HEK293 (cell line): ENCODE measurements around the gene SLAMF1.

Experiments
- CTCF ChIA-PET: fragments of 350-600 bp; formaldehyde crosslinking; extraction: SDS; loops from one replicate; lab custom pipeline; 2021; ENCODE audit warnings: antibody characterized with exemption; lab: Yijun Ruan, JAX
- POLR2A ChIA-PET: fragments of 300-600 bp; formaldehyde crosslinking; extraction: SDS; loops from one replicate; lab custom pipeline; 2020; ENCODE audit warnings: antibody characterized with exemption, inconsistent platforms; lab: Yijun Ruan, JAX
- H3K27ac ChIP-seq: fragments of 200-500 bp; sonication (Bioruptor generic); 2 replicates; pipeline ENCODE4 v1.5.1; 2014; ENCODE audit warnings: low read depth, low read length, control low read depth, inconsistent platforms; ENCODE audit errors: extremely low read depth
- H3K36me3 ChIP-seq, 2 experiments: fragments of 200-500 bp in 1 of 2; sonication (Bioruptor generic) in 1 of 2; 1 replicate in 1 of 2; 2 replicates in 1 of 2; pipeline ENCODE4 v1.5.1; 2014 to 2017; ENCODE audit warnings: inconsistent platforms in 2 of 2, low read length in 2 of 2; ENCODE audit not compliant: control insufficient read depth in 2 of 2, insufficient read depth in 1 of 2
- H3K4me1 ChIP-seq: fragments of 200-500 bp; sonication (Bioruptor generic); 2 replicates; pipeline ENCODE4 v1.5.1; 2014; ENCODE audit warnings: mild to moderate bottlenecking, low read length, inconsistent platforms; ENCODE audit not compliant: control insufficient read depth, insufficient read depth
- H3K4me3 ChIP-seq: 2 replicates; pipeline ENCODE4 v1.5.1; 2011; ENCODE audit warnings: low read depth, mild to moderate bottlenecking, control low read depth, low read length, moderate library complexity
- H3K9me3 ChIP-seq: fragments of 200-500 bp; sonication (Bioruptor generic); 2 replicates; pipeline ENCODE4 v1.5.1; 2014; ENCODE audit warnings: low read depth, low read length, inconsistent platforms; ENCODE audit not compliant: control insufficient read depth, insufficient read depth
- ELK4 ChIP-seq: IDR thresholded peaks from 2 replicates; pipeline ENCODE4 v1.6.1; 2011; ENCODE audit warnings: mild to moderate bottlenecking, low read depth, low read length, borderline replicate concordance
- KLF10 ChIP-seq: fragments of 450-650 bp; IDR thresholded peaks from 2 replicates; pipeline ENCODE4 v1.5.1; 2018; ENCODE audit warnings: missing biosample characterization, mild to moderate bottlenecking, missing genetic modification characterization
- KLF16 ChIP-seq: fragments of 450-650 bp; formaldehyde crosslinking; IDR thresholded peaks from 2 replicates; pipeline ENCODE4 v1.5.1; 2017; ENCODE audit warnings: missing biosample characterization, missing genetic modification characterization
- SALL2 ChIP-seq: fragments of 450-650 bp; formaldehyde crosslinking; IDR thresholded peaks from 2 replicates; pipeline ENCODE4 v1.5.0; 2017; ENCODE audit warnings: missing biosample characterization, mild to moderate bottlenecking, missing genetic modification characterization, borderline replicate concordance
- SETDB1 ChIP-seq: IDR thresholded peaks from one replicate; pipeline ENCODE4 v1.6.1; 2017; ENCODE audit warnings: mild to moderate bottlenecking, low read length, moderate library complexity, mixed read lengths; ENCODE audit not compliant: insufficient read length
- TRIM28 ChIP-seq: IDR thresholded peaks from 2 replicates; pipeline ENCODE4 v1.6.1; 2011; ENCODE audit warnings: low read length, control low read depth, borderline replicate concordance
- YY2 ChIP-seq: fragments of 450-650 bp; formaldehyde crosslinking; IDR thresholded peaks from 2 replicates; pipeline ENCODE4 v1.5.1; 2016; ENCODE audit warnings: missing biosample characterization, missing genetic modification characterization
- ZBTB48 ChIP-seq: fragments of 450-650 bp; formaldehyde crosslinking; IDR thresholded peaks from 2 replicates; pipeline ENCODE4 v1.5.1; 2016; ENCODE audit warnings: missing biosample characterization, missing genetic modification characterization
- ZFP37 ChIP-seq: fragments of 450-650 bp; formaldehyde crosslinking; IDR thresholded peaks from 2 replicates; pipeline ENCODE4 v1.5.1; 2016; ENCODE audit warnings: missing biosample characterization, missing genetic modification characterization
- ZNF132 ChIP-seq: fragments of 450-650 bp; formaldehyde crosslinking; IDR thresholded peaks from 2 replicates; pipeline ENCODE4 v1.5.1; 2017; ENCODE audit warnings: missing biosample characterization, missing genetic modification characterization, borderline replicate concordance
- ZNF16 ChIP-seq: fragments of 450-650 bp; formaldehyde crosslinking; IDR thresholded peaks from 2 replicates; pipeline ENCODE4 v1.5.1; 2016; ENCODE audit warnings: low read depth, missing biosample characterization, missing genetic modification characterization
- ZNF175 ChIP-seq: fragments of 450-650 bp; formaldehyde crosslinking; IDR thresholded peaks from 2 replicates; pipeline ENCODE4 v1.5.1; 2016; ENCODE audit warnings: missing biosample characterization, missing genetic modification characterization
- ZNF211 ChIP-seq: fragments of 450-650 bp; formaldehyde crosslinking; IDR thresholded peaks from 2 replicates; pipeline ENCODE4 v1.5.1; 2016; ENCODE audit warnings: low read depth, missing biosample characterization, missing genetic modification characterization
- ZNF221 ChIP-seq: fragments of 450-650 bp; formaldehyde crosslinking; IDR thresholded peaks from 2 replicates; pipeline ENCODE4 v1.5.1; 2017; ENCODE audit warnings: missing biosample characterization, missing genetic modification characterization, borderline replicate concordance
- ZNF23 ChIP-seq: fragments of 450-650 bp; formaldehyde crosslinking; IDR thresholded peaks from 2 replicates; pipeline ENCODE4 v1.5.1; 2016; ENCODE audit warnings: missing biosample characterization, missing genetic modification characterization, borderline replicate concordance
- ZNF416 ChIP-seq: fragments of 450-650 bp; formaldehyde crosslinking; IDR thresholded peaks from 2 replicates; pipeline ENCODE4 v1.5.1; 2016; ENCODE audit warnings: missing biosample characterization, missing genetic modification characterization
- ZNF555 ChIP-seq: fragments of 450-650 bp; formaldehyde crosslinking; conservative IDR thresholded peaks from 2 replicates; pipeline ENCODE4 v1.5.1; 2017; ENCODE audit warnings: missing biosample characterization, mild to moderate bottlenecking, missing genetic modification characterization, inconsistent platforms
- ZNF561 ChIP-seq: fragments of 450-650 bp; IDR thresholded peaks from 2 replicates; pipeline ENCODE4 v1.5.1; 2018; ENCODE audit warnings: missing biosample characterization, missing genetic modification characterization, borderline replicate concordance
- ZNF664 ChIP-seq: fragments of 450-650 bp; formaldehyde crosslinking; IDR thresholded peaks from 2 replicates; pipeline ENCODE4 v1.5.1; 2016; ENCODE audit warnings: missing biosample characterization, missing genetic modification characterization
- ZNF76 ChIP-seq: fragments of 450-650 bp; formaldehyde crosslinking; IDR thresholded peaks from 2 replicates; pipeline ENCODE4; 2016; ENCODE audit warnings: low read depth, missing biosample characterization, missing genetic modification characterization, borderline replicate concordance
- TF ChIP-seq, protein P1 (sequence below): fragments of 450-650 bp; IDR thresholded peaks from 2 replicates; pipeline ENCODE4 v1.5.1; 2018; ENCODE audit warnings: missing biosample characterization, missing genetic modification characterization
- TF ChIP-seq, protein P2 (sequence below): fragments of 450-650 bp; formaldehyde crosslinking; IDR thresholded peaks from 2 replicates; pipeline ENCODE4 v1.5.1; 2016; ENCODE audit warnings: missing biosample characterization, missing genetic modification characterization
- TF ChIP-seq, protein P3 (sequence below): fragments of 450-650 bp; formaldehyde crosslinking; optimal IDR thresholded peaks from 2 replicates; pipeline ENCODE3; 2016; ENCODE audit warnings: missing biosample characterization, mild to moderate bottlenecking, missing genetic modification characterization
- TF ChIP-seq, protein P4 (sequence below): fragments of 450-650 bp; formaldehyde crosslinking; IDR thresholded peaks from 2 replicates; pipeline ENCODE4 v1.5.1; 2017; ENCODE audit warnings: missing biosample characterization, missing genetic modification characterization

Gene SLAMF1

GRCh38 chr1:160620942-160621632 is 25.8 kb downstream of the SLAMF1 start:
- H3K4me1 ChIP-seq, result no peaks in the 10 kb centered on the region
- CTCF ChIA-PET, result interaction anchor here (0.8 to 3.4 kb wide), 3 partner anchors 9 to 266 kb away, joined by 3 to 22 read pairs (median 4); no protein-coding TSS in a partner anchor

GRCh38 chr1:160619742-160620277 is 27.0 kb downstream of the SLAMF1 start:
- ChIA-PET POLR2A (no interaction called here), CTCF (interaction anchor here (0.6 to 3.4 kb wide), 11 partner anchors 8 to 519 kb away, joined by 3 to 22 read pairs (median 4); no protein-coding TSS in a partner anchor)
- Histone ChIP-seq H3K4me3 (no peak overlapping the region), H3K36me3 (no peaks in the 10 kb centered on the region), H3K9me3 (no peaks in the 10 kb centered on the region), H3K27ac (no peak overlapping the region), H3K4me1 (no peaks in the 10 kb centered on the region)
- TF ChIP-seq ZBTB48 (tag by site-specific recombination) (no peak), ZNF555 (no peak), ZNF416 (tag by site-specific recombination) (no peak), SALL2 (tag by site-specific recombination) (no peak), ZFP37 (tag by site-specific recombination) (no peak), ZNF664 (tag by site-specific recombination) (no peak), KLF16 (tag by site-specific recombination) (no peak), ZNF16 (tag by site-specific recombination) (no peak), ELK4 (no peak), KLF10 (tag by site-specific recombination) (no peak), ZNF175 (tag by site-specific recombination) (no peak)
- TF ChIP-seq, protein P1, sequence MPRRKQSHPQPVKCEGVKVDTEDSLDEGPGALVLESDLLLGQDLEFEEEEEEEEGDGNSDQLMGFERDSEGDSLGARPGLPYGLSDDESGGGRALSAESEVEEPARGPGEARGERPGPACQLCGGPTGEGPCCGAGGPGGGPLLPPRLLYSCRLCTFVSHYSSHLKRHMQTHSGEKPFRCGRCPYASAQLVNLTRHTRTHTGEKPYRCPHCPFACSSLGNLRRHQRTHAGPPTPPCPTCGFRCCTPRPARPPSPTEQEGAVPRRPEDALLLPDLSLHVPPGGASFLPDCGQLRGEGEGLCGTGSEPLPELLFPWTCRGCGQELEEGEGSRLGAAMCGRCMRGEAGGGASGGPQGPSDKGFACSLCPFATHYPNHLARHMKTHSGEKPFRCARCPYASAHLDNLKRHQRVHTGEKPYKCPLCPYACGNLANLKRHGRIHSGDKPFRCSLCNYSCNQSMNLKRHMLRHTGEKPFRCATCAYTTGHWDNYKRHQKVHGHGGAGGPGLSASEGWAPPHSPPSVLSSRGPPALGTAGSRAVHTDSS (tag by site-specific recombination), result no peak
- TF ChIP-seq, protein P2, sequence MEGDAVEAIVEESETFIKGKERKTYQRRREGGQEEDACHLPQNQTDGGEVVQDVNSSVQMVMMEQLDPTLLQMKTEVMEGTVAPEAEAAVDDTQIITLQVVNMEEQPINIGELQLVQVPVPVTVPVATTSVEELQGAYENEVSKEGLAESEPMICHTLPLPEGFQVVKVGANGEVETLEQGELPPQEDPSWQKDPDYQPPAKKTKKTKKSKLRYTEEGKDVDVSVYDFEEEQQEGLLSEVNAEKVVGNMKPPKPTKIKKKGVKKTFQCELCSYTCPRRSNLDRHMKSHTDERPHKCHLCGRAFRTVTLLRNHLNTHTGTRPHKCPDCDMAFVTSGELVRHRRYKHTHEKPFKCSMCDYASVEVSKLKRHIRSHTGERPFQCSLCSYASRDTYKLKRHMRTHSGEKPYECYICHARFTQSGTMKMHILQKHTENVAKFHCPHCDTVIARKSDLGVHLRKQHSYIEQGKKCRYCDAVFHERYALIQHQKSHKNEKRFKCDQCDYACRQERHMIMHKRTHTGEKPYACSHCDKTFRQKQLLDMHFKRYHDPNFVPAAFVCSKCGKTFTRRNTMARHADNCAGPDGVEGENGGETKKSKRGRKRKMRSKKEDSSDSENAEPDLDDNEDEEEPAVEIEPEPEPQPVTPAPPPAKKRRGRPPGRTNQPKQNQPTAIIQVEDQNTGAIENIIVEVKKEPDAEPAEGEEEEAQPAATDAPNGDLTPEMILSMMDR (tag by site-specific recombination), result no peak

More at GRCh38 chr1:160620942-160621632, 25.8 kb downstream of the SLAMF1 start:
- Histone ChIP-seq H3K27ac (no peak overlapping the region), H3K9me3 (no peaks in the 10 kb centered on the region), H3K4me3 (no peak overlapping the region), H3K36me3 (no peaks in the 10 kb centered on the region)
- TF ChIP-seq, protein P3, sequence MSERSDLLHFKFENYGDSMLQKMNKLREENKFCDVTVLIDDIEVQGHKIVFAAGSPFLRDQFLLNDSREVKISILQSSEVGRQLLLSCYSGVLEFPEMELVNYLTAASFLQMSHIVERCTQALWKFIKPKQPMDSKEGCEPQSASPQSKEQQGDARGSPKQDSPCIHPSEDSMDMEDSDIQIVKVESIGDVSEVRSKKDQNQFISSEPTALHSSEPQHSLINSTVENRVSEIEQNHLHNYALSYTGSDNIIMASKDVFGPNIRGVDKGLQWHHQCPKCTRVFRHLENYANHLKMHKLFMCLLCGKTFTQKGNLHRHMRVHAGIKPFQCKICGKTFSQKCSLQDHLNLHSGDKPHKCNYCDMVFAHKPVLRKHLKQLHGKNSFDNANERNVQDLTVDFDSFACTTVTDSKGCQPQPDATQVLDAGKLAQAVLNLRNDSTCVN, result no peak
- TF ChIP-seq ZNF221 (tag by site-specific recombination) (no peak), SETDB1 (no peak), TRIM28 (no peak), ZNF416 (tag by site-specific recombination) (no peak), ZNF23 (no peak), YY2 (no peak), ZNF211 (tag by site-specific recombination) (no peak), ZNF561 (no peak), ZNF76 (tag by site-specific recombination) (no peak), ELK4 (no peak), ZNF132 (no peak)
- TF ChIP-seq, protein P4, sequence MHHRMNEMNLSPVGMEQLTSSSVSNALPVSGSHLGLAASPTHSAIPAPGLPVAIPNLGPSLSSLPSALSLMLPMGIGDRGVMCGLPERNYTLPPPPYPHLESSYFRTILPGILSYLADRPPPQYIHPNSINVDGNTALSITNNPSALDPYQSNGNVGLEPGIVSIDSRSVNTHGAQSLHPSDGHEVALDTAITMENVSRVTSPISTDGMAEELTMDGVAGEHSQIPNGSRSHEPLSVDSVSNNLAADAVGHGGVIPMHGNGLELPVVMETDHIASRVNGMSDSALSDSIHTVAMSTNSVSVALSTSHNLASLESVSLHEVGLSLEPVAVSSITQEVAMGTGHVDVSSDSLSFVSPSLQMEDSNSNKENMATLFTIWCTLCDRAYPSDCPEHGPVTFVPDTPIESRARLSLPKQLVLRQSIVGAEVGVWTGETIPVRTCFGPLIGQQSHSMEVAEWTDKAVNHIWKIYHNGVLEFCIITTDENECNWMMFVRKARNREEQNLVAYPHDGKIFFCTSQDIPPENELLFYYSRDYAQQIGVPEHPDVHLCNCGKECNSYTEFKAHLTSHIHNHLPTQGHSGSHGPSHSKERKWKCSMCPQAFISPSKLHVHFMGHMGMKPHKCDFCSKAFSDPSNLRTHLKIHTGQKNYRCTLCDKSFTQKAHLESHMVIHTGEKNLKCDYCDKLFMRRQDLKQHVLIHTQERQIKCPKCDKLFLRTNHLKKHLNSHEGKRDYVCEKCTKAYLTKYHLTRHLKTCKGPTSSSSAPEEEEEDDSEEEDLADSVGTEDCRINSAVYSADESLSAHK (tag by site-specific recombination), result no peak
- POLR2A ChIA-PET, result no interaction called here
